GM23338 (cell line): ENCODE data around the gene PJA1.

Source experiments
- CREB1 ChIP-seq: fragments of 250-450 bp; sonication (Bioruptor Pico); IDR thresholded peaks from 2 replicates; pipeline ENCODE4 v1.5.0; 2020; ENCODE audit warnings: low read depth, mild to moderate bottlenecking, moderate library complexity
- EZH2phosphoT487 ChIP-seq: fragments of 200-600 bp; sonication (generic); IDR thresholded peaks from one replicate; pipeline ENCODE4 v1.8.1; 2018; ENCODE audit warnings: antibody characterized with exemption; ENCODE audit not compliant: unreplicated experiment
- TF ChIP-seq, protein P1 (sequence below), 2 experiments: fragments of 200-600 bp in 1 of 2; sonication (generic) in 1 of 2; conservative IDR thresholded peaks; 2 replicates each; pipeline versions ENCODE4 v1.5.1 to v1.6.1; 2016 to 2017; ENCODE audit warnings: antibody characterized with exemption in 2 of 2, low read depth in 2 of 2, mild to moderate bottlenecking in 2 of 2, moderate library complexity in 1 of 2
- TF ChIP-seq, protein P2 (sequence below): IDR thresholded peaks from 2 replicates; pipeline ENCODE4 v1.6.1; 2016; ENCODE audit warnings: antibody characterized with exemption

DNA sequence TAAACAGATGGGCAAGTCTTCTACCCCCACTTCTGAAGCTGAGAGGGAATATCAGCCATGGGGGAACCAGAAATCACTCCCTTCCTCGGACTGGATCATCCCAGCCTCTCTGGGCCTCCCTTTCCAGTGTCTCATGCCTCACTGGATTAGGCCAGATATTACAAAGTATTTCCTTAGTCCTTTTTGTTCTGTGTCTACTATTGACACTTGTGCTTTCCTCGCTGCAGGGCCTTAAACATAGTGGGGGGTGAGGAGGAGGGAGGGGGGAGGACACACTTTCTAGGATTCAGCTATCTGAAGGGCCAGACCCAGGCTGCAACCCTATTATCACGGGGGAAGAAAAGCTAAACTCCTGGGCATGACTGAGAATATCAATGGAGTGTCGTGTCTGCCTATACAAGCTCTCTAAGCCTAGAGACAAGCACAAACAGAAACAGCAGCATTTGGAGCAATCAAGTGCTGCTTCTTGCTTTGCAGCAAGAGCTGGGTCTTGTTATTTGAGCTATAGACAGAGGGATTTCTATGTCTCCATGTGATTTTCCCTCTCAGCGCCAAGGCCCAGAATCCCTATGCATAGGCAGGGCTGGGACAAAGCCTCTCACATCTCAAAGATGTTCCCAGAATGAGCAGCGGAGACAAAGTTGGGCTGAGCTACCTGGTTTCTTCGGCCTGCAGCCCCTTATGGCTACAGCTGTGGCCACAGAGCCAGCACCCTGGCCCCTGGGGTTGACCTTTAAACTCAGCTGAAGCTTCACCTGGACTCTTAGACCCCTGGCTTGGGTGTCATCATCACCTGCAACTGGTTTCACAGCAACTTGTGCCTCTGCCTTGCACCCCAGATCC, 20.2 kb downstream of the PJA1 start:
- TF ChIP-seq, protein P1, sequence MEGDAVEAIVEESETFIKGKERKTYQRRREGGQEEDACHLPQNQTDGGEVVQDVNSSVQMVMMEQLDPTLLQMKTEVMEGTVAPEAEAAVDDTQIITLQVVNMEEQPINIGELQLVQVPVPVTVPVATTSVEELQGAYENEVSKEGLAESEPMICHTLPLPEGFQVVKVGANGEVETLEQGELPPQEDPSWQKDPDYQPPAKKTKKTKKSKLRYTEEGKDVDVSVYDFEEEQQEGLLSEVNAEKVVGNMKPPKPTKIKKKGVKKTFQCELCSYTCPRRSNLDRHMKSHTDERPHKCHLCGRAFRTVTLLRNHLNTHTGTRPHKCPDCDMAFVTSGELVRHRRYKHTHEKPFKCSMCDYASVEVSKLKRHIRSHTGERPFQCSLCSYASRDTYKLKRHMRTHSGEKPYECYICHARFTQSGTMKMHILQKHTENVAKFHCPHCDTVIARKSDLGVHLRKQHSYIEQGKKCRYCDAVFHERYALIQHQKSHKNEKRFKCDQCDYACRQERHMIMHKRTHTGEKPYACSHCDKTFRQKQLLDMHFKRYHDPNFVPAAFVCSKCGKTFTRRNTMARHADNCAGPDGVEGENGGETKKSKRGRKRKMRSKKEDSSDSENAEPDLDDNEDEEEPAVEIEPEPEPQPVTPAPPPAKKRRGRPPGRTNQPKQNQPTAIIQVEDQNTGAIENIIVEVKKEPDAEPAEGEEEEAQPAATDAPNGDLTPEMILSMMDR (conservative IDR thresholded peaks at IDR 0.05; ENCODE audit: low read depth in 2 of 2), result no peak
- TF ChIP-seq CREB1 (CRISPR knock-in tag) (no peak), EZH2phosphoT487 (no peak)
- TF ChIP-seq, protein P2, sequence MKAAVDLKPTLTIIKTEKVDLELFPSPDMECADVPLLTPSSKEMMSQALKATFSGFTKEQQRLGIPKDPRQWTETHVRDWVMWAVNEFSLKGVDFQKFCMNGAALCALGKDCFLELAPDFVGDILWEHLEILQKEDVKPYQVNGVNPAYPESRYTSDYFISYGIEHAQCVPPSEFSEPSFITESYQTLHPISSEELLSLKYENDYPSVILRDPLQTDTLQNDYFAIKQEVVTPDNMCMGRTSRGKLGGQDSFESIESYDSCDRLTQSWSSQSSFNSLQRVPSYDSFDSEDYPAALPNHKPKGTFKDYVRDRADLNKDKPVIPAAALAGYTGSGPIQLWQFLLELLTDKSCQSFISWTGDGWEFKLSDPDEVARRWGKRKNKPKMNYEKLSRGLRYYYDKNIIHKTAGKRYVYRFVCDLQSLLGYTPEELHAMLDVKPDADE, result no peak
